Measurements from ENCODE around the gene OR6Q1.

The OR6Q1 gene

DNA sequence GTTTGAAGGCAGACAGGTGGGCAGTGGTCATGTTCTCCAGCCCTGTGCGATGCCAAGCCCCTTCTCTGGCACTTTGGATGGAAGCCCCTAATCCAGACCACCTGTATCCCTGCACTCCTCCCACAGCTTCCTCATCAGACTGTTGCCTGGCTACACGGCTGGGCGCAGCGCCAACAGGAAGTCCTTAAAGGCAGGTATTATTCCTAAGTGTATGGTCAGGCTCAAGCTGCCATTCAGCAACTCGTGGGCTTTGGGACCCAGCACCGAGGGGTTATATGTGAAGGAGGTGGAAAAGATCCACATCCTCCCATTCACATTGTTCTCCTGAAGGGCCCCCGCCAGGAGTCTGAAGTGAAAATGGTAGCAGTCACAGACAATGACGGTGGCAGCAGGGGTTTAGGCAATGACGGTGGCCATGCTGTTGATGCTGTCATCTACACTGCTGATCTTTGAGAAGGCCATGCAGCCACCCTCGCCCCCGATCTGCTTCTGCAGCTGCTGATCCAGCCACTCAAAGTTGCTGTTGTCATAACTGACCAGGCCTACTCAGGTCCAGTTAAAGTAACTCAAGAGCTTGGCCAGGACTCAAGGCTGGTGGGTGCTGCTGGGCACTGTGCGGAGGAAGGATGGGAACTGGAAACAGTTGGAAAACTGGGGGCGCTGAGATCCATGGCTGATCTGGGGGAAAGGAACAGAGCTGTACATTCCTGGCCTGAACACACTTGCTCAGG is 27.7 kb downstream of the OR6Q1 start:
- DNase-seq: no peak

DNA sequence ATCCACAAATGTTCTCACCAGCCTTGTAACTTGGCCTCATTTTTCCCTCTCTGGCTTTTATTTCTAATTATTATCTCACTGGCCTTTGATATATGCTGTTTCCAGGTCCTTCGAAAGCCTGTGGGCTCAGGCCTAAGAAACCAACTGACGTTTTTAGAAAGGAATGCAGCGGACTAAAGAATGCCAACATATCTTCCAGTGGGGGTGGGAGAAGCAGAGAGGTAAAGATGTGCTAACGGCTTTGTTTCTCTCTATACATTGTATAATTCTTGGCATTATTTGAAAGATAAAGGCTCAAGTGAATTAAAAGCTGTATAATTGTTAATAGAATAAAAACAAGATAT is 28.2 kb downstream of the OR6Q1 start:
- DNase-seq: no peak

DNA sequence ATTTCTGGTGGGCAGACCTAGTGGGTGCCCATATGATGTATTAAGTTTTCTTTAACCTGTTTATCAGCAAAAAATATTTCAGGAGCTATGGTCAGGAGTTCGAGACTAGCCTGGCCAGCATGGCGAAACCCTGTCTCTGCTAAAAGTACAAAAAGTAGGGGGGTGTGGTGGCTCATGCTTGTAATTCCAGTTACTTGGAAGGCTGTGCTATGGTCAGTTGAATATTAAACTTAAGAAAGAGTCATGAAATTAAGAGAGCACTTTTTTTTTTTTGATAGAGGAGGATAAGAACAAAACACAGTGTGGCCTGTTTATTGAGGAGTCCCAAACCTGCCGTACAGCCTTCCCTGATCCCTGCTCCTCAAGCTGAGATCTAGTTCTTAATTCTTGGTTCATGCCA is 29.8 kb downstream of the OR6Q1 start:
- no peak for DNase-seq

DNA sequence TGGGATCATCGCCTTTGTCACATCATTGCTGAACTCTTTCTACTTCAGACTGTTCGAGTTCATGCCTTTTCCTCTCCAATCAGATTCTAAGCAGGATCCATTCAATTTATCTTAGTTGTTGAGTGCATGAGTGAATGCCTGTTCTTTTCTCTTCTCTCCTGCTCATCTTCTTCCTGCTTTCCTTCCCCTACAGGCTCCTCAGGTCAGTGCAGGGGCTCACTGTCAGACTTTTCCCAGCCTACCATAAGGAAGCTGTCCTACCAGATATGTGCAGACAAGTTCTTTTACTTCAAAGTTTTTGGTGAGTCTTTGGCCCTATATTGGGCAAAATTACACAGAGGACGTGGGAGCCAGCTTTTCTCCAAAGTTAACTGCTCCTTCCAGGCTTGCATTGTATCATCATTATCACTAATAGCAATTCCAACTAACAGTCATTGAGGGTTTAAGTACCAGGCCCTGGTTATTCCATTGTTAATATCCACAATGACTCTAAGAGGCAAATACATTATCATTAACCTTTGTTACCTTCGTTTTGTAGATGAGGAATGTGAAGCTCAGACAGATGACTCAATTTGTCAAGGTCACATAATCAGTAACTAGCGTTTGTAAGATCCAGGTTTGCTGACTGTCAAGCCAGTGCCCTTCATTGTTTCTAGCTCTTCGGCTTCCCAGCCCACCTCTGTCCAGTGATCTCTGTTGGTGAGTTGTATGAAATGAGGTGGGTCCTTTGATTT is 30.4 kb downstream of the OR6Q1 start:
- DNase-seq: no peak

DNA sequence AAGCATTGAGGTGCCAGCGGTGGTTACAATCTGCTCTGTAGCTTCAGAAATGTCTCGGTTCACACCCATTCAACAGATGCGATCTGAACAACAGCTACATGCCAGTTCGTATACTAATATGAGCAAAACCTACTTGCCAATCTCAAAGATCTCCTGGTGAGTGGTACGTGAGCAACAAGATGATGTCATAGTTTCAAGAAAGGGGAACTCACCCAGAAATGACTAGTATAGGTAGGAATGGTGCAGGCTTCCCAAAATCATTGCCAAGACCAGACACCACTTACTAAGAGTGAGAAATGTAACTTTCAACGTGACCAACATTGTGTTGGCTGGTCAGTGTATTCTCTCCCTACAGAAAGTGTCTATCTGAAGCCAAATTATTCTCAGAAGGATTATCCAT is 31.1 kb downstream of the OR6Q1 start:
- no peak for DNase-seq

DNA sequence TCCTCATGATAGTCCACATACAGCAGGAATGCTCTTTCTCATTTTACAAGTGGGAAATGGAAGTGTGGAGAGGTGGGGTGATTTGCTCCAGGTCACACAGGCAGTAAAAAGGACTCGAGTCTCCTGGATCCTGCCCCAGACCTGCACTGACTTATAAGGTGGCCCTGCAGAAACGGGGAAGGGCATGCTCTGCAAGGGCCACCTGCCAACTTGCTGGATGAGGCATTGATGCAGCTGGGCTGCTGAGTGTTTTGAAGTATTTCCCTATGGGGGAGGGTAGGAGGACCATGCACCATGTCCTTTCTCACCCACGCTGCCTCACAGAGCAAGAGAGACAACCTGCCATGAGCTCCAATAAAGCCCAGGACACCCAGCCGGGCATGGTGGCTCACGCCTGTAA is 36.9 kb downstream of the OR6Q1 start:
- no peak for DNase-seq

DNA sequence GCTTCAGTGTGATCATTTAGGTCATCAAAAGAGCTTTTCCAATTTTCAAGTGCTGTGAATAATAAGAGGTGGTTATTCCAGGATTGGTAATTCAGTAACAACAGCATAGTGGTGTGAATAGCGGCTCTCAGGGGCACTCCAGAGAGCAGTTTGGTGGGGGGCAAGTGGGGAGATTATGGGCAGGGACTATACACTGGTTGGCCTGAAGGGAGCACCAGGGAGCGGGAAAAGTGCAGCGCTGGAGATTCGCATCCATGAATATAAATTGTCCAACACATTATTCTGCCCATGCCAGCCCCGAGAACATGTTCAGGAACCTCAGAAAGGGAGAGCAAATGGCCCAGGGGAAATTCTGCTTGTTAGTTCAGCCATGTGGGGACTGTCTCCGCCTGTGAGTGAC is 37.9 kb downstream of the OR6Q1 start:
- DNase-seq: no peak

DNA sequence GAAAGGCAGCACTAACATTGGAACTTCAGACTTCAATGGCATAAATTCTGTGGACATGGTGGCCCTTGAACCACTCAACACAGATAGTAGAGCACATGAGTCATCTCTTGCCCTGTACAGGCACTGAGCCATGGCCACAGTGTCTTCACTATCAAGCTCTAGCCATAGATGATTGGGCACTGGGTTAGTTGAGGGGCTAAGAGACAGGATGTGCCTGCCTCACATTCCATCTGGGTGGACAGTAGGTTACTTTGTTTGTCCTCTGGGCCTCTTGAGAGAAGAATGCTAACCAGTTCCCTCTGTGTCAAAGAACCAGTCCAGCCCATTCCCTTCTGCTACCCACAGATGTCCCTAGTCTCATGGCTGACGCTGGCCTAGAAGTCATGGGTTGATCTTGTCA is 39.8 kb downstream of the OR6Q1 start:
- DNase-seq: no peak

DNA sequence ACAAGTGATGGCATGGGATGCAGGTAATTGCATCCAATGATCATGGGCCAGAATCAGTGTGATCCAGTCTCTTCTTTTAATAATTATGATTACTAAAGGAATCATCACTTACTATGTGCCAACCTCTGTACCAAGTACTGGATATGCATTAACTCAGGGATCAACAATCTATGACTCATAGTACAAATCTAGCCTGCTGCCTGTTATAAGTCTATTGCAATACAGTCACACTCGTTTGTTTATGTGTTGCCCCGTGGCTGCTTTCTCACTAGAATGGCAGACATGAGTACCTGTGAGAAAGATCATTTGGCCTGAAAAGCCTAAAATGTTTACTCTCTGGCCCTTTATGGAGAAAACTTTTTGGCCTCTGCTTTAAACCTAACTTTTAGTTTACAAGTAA is 45.0 kb downstream of the OR6Q1 start:
- no peak for DNase-seq
